Endothelial cell of umbilical vein (primary cell): Measurements from ENCODE around the gene PCED1B. TPM values are rescaled to one million over a fixed set of nuclear protein-coding genes. Genes with fewer than 3 reads are reported as not detected.

Experiments
- BruUV-seq: library from RNA; stranded (reverse); fragments of 400-500 nt; replicated peaks from 2 replicates; lab custom pipeline; 2021; lab: Mats Ljungman, UMichigan
- CTCF ChIA-PET: fragments of 300-600, 350-600 bp; sonication (Branson Sonifier 250); formaldehyde crosslinking; loops from one replicate; lab custom pipeline; 2021; ENCODE audit warnings: antibody characterized with exemption, inconsistent platforms; lab: Charles Lee
- POLR2A ChIA-PET: fragments of 300-600, 350-600 bp; sonication (Branson Sonifier 250); formaldehyde crosslinking; loops from one replicate; lab custom pipeline; 2021; ENCODE audit warnings: antibody characterized with exemption, inconsistent platforms; lab: Charles Lee
- DNase-seq: peaks from one replicate; pipeline ENCODE4 v3.0.0-alpha.2; 2011; ENCODE audit warnings: low read depth, low spot score
- FAIRE-seq: peaks from 2 replicates; lab custom pipeline; 2011; peaks lifted over from hg19 to GRCh38; lab: Jason Lieb, UNC
- H2AFZ ChIP-seq: 2 replicates; pipeline ENCODE4 v1.6.0; 2012; ENCODE audit warnings: low read depth, low read length, control low read depth, inconsistent platforms
- H3K27ac ChIP-seq: 2 replicates; pipeline ENCODE4 v1.5.1; 2011; ENCODE audit warnings: low read depth, mild to moderate bottlenecking, control low read depth, low read length, moderate library complexity; ENCODE audit not compliant: insufficient read depth
- H3K27me3 ChIP-seq, 2 experiments: 2 replicates each; pipeline versions ENCODE4 v1.6.0 to v1.6.1; 2011; ENCODE audit warnings: low read length in 2 of 2, mixed read lengths in 1 of 2; ENCODE audit not compliant: control insufficient read depth in 2 of 2, insufficient read depth in 2 of 2
- H3K36me3 ChIP-seq, 2 experiments: 2 replicates in 1 of 2; 3 replicates in 1 of 2; pipeline ENCODE4 v1.5.1; 2011; ENCODE audit warnings: low read length in 2 of 2, mild to moderate bottlenecking in 1 of 2, moderate library complexity in 1 of 2; ENCODE audit not compliant: control insufficient read depth in 2 of 2, insufficient read depth in 2 of 2; ENCODE audit errors: extremely low read depth in 1 of 2
- H3K4me1 ChIP-seq: 3 replicates; pipeline ENCODE4 v1.5.1; 2011; ENCODE audit warnings: mild to moderate bottlenecking, low read length; ENCODE audit not compliant: control insufficient read depth, insufficient read depth; ENCODE audit errors: extremely low read depth
- H3K4me2 ChIP-seq: 2 replicates; pipeline ENCODE4 v1.6.1; 2011; ENCODE audit warnings: low read length, control low read depth, mixed read lengths; ENCODE audit not compliant: insufficient read depth
- H3K4me3 ChIP-seq, 3 experiments: fragments of 200-600 bp in 1 of 3; sonication (generic), shearing (Covaris generic) in 1 of 3; replicated peaks in 1 of 3; 2 replicates each; pipeline ENCODE4 v1.5.1; 2011 to 2016; ENCODE audit warnings: control low read depth in 3 of 3, low read length in 3 of 3, mild to moderate bottlenecking in 2 of 3, inconsistent platforms in 1 of 3, low read depth in 1 of 3, moderate library complexity in 1 of 3; ENCODE audit not compliant: insufficient read depth in 1 of 3
- H3K79me2 ChIP-seq: 2 replicates; pipeline ENCODE4 v1.6.0; 2012; ENCODE audit warnings: low read length, inconsistent platforms; ENCODE audit not compliant: control insufficient read depth, insufficient read depth
- H3K9ac ChIP-seq: replicated peaks from 2 replicates; pipeline ENCODE3; 2011; ENCODE audit warnings: low read length, control low read depth; ENCODE audit not compliant: insufficient read depth; ENCODE audit errors: extremely low read depth
- H3K9me1 ChIP-seq: replicated peaks from 3 replicates; pipeline ENCODE4 v1.6.0; 2011; ENCODE audit warnings: mild to moderate bottlenecking, low read length; ENCODE audit not compliant: control insufficient read depth, insufficient read depth; ENCODE audit errors: extremely low read depth
- H3K9me3 ChIP-seq: replicated peaks from 2 replicates; pipeline ENCODE4 v1.5.1; 2012; ENCODE audit warnings: low read length, inconsistent platforms; ENCODE audit not compliant: control insufficient read depth, insufficient read depth
- H4K20me1 ChIP-seq: replicated peaks from 2 replicates; pipeline ENCODE3; 2011; ENCODE audit warnings: mild to moderate bottlenecking, low read length; ENCODE audit not compliant: control insufficient read depth, insufficient read depth; ENCODE audit errors: extremely low read depth
- CTCF ChIP-seq, 2 donors: IDR thresholded peaks; 1 replicate in 1 of 2; 2 replicates in 1 of 2; pipeline ENCODE4 v1.5.1; 2011; ENCODE audit warnings: low read length in 2 of 2, mild to moderate bottlenecking in 2 of 2, moderate library complexity in 2 of 2, control low read depth in 1 of 2, inconsistent platforms in 1 of 2, low read depth in 1 of 2; ENCODE audit not compliant: insufficient read depth in 1 of 2; ENCODE audit errors: extremely low read depth in 1 of 2
- EZH2 ChIP-seq: IDR thresholded peaks from 2 replicates; pipeline ENCODE4 v1.6.1; 2012; ENCODE audit warnings: borderline replicate concordance, low read depth, mild to moderate bottlenecking, moderate library complexity, low read length, inconsistent platforms; ENCODE audit not compliant: severe bottlenecking
- FOS ChIP-seq: IDR thresholded peaks from 2 replicates; pipeline ENCODE4 v1.6.1; 2011; ENCODE audit warnings: mild to moderate bottlenecking, low read length, moderate library complexity, borderline replicate concordance; ENCODE audit not compliant: insufficient read depth
- GATA2 ChIP-seq: IDR thresholded peaks from 2 replicates; pipeline ENCODE4 v1.7.0; 2011; ENCODE audit warnings: low read depth, mild to moderate bottlenecking, moderate library complexity, mixed read lengths, low read length; ENCODE audit not compliant: insufficient read length, insufficient read depth
- JUN ChIP-seq: IDR thresholded peaks from 2 replicates; pipeline ENCODE4 v1.6.1; 2011; ENCODE audit warnings: borderline replicate concordance, low read depth; ENCODE audit not compliant: insufficient read length, insufficient read depth
- MAX ChIP-seq: IDR thresholded peaks from 2 replicates; pipeline ENCODE4 v1.6.1; 2011; ENCODE audit not compliant: insufficient read depth, insufficient read length
- MYC ChIP-seq: IDR thresholded peaks from one replicate; pipeline ENCODE4 v1.6.1; 2011; ENCODE audit warnings: mild to moderate bottlenecking, low read depth, low read length
- POLR2A ChIP-seq: IDR thresholded peaks from 2 replicates; pipeline ENCODE4 v1.6.1; 2012; ENCODE audit warnings: low read depth, mild to moderate bottlenecking, control low read depth, low read length
- POLR2AphosphoS5 ChIP-seq: IDR thresholded peaks from 2 replicates; pipeline ENCODE4 v1.6.1; 2012; ENCODE audit warnings: low read depth, mild to moderate bottlenecking, control low read depth, low read length, moderate library complexity; ENCODE audit not compliant: insufficient read depth
- dilution Hi-C: fragments of 300-500 bp; cut with MboI; formaldehyde crosslinking; loops from one replicate; pipeline ENCODE4 v1.15.0; 2019; ENCODE audit warnings: low sequenced_read_pairs; ENCODE audit not compliant: extremely low pct_ligation_motif_present
- intact Hi-C: fragments of 100-400 bp; cut with micrococcal nuclease; formaldehyde crosslinking; loops from one replicate; pipeline ENCODE4 v1.10.0; 2022
- polyA plus RNA-seq, 4 experiments: library from polyadenylated mRNA; depleted of rRNA in 3 of 4; stranded (reverse) in 3 of 4; unstranded in 1 of 4; fragments of >200 nt; gene quantifications; 2 replicates each; pipeline versions ENCODE4 v1.2.1 to v1.2.3, GENCODE V29; 2011 to 2012; ENCODE audit warnings: missing spikeins in 1 of 4
- total RNA-seq: library from RNA; stranded (reverse); gene quantifications from 2 replicates; pipeline ENCODE4 v1.2.3, GENCODE V29; 2021

The PCED1B gene
- total and polyA plus RNA-seq, 2 donors (not counting 3 experiments of a cell fraction or from before 2014, with no cell fraction given) = 1.7 to 2.6 TPM

GRCh38 chr12:47223031-47223847 lies 143.8 kb downstream of the PCED1B start:
- TF ChIP-seq FOS = no peak
- TF ChIP-seq POLR2A = no peak
- no peak for TF ChIP-seq CTCF (IDR thresholded peaks at IDR 0.05; ENCODE audit: extremely low read depth in 1 of 2, insufficient read depth in 1 of 2, low read depth in 1 of 2, low read length in 2 of 2)
- TF ChIP-seq GATA2 = no peak
- no peak for TF ChIP-seq EZH2
- TF ChIP-seq JUN = no peak
- no peak for TF ChIP-seq POLR2AphosphoS5
- TF ChIP-seq MYC = no peak
- no peak for TF ChIP-seq MAX
- ChIA-PET POLR2A (no interaction called here), CTCF (interaction anchor here (1.3 kb wide), 1 partner anchor 16 kb away, joined by 3 read pairs; no protein-coding TSS in a partner anchor)
- Histone ChIP-seq H3K9me1 (no peaks in the 10 kb centered on the region), H3K4me3 (no peak overlapping the region), H2AFZ (peak overlapping the region; percentile 13), H3K79me2 (no peaks in the 10 kb centered on the region), H3K9ac (no peak overlapping the region), H3K4me2 (no peak overlapping the region), H3K27me3 (no peaks in the 10 kb centered on the region), H3K36me3 (no peaks in the 10 kb centered on the region), H3K9me3 (no peaks in the 10 kb centered on the region), H4K20me1 (no peaks in the 10 kb centered on the region), H3K27ac (no peak overlapping the region), H3K4me1 (no peaks in the 10 kb centered on the region)
- no TSS peak for BruUV-seq
- no peak for DNase-seq
- intact Hi-C loops = no loop called here
- dilution Hi-C loops = no loop called here
- FAIRE-seq = no peak
